Measurements from ENCODE around the gene HIVEP3. TPM values are rescaled to one million over a fixed set of nuclear protein-coding genes. Genes with fewer than 3 reads are reported as not detected.

The HIVEP3 gene
- total RNA-seq, 1 experiment from 2014 or later: 0.32 TPM

DNA sequence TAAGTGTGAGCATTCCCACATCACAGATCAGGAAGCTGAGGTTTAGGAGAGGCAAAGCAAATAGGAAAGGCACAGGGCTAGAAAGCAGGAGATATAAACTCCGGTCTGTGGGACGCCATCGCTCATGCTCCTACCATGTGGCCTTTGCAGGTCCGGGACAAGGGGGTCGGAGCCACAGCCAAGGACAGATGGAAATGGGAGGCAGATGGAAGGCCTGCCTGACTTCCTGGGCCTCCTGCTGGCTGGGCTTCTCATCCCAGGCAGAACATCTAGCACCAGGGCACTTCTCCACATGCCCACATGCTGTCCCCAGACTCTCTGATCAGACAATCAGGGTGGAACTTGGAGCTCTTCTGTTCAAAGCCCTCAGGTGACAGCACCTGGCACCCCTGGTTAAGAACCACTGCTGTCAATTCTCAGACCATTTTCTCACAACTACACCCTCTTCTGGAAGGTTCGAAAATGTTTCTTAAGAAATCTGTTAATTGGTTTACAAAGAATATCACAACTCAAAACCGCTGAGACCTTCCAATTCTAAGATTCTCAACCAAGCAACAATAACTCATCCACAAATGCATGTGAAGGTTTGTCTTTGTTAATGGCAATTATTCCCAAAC, 260.9 kb downstream of the HIVEP3 start:
- in situ Hi-C loops (cut with HindIII; ENCODE audit: low pct_unique_long_range_greater_than_20kb, low sequenced_read_pairs): no loop called here
- DNase-seq (ENCODE audit: low read depth, low spot score): no peak

DNA sequence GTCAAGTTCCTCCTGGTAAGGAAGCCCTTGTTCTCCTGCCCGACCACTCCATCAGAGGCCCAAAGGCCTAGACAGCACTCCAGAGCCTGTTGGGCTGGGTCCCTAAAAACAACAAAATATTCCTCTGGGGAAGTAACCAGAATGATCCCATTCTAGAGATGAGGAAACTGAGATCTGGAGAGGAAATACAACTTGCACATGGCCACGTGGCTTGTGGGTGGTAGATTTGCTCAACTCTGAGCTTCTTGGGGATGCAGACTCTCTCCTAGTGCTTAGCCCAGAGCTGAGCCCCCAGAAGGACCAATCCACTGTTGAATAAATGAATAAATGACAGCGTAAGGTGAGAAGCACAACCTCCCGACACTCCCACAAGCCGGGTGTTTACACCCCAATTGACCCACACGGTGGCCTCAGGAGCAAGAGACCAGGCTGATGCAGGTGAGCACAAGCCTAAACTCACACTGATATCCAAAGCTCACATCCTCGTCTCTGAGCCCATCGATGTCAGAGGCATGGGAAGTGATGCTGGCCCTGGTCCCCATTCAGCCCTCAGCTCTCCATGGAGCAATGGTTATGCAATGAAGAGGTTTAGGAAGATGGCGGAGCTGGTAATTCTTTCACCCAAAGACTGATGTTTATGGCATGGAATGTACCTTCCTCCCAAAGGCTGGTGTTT, 261.8 kb downstream of the HIVEP3 start:
- in situ Hi-C loops (cut with HindIII; ENCODE audit: low pct_unique_long_range_greater_than_20kb, low sequenced_read_pairs): no loop called here

DNA sequence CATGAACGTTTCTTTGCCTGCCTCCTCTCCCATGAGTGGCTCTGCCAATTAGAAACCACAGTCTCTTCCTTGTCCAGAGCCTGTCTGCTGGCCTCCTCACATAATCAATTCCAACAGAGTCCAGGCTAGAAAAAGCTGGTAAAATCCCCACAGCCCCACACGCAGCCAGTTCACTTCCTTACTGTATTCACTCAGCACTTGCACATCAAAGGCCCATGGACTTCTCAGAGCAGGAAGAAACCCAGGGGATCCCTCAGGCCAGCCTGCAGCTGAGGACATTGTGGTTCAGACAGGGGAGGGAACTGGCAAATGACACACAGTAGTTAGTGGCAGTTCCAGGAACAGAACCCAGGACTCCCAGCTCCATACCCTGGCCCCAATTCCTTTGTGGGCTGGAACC, 262.7 kb downstream of the HIVEP3 start:
- DNase-seq (ENCODE audit: low read depth, low spot score): no peak
- in situ Hi-C loops (cut with HindIII; ENCODE audit: low pct_unique_long_range_greater_than_20kb, low sequenced_read_pairs): no loop called here

More for the DNA sequence above, 261.8 kb downstream of the HIVEP3 start:
- no peak for DNase-seq (ENCODE audit: low read depth, low spot score)

DNA sequence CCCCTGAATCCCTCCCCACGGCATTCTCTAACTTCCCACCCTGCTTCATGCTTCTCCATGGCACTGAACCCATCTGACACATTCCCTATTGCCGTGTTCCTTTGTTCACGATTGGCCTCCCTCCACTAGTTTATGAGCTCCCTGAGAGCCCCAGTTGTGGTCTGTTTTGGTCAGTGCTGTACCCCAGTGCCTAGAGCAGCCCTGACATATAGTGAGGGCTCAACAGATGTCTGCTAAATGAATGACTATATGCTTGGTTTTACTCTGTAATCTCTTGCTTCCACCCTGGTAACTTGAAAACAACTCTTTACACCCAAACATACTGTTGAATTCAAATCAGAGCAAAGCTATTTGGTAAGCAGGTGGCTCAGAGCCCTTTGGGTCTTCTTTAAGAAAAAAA, 263.1 kb downstream of the HIVEP3 start:
- no peak for DNase-seq (ENCODE audit: low read depth, low spot score)
- in situ Hi-C loops (cut with HindIII; ENCODE audit: low pct_unique_long_range_greater_than_20kb, low sequenced_read_pairs): no loop called here

DNA sequence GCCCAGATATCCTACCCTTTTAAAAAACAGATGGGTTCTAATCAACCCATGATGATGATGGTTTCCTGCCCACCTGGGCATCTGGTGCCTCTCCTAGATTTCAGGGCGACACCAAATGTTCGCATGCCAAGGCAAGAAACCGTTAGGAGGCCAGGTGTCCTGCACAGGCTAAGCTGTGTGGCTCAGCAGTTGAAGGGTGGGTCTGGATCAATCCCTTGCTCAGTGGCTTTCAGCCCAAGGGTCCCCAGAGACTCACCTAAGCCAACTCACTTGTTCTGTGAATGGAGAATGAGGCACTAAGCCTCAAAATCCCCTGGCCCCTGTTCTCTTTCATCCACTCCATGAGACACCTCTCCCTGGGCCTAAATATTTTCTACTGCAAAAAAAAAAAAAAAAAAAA, 265.1 kb downstream of the HIVEP3 start:
- no peak for DNase-seq (ENCODE audit: low read depth, low spot score)
- in situ Hi-C loops (cut with HindIII; ENCODE audit: low pct_unique_long_range_greater_than_20kb, low sequenced_read_pairs): no loop called here

DNA sequence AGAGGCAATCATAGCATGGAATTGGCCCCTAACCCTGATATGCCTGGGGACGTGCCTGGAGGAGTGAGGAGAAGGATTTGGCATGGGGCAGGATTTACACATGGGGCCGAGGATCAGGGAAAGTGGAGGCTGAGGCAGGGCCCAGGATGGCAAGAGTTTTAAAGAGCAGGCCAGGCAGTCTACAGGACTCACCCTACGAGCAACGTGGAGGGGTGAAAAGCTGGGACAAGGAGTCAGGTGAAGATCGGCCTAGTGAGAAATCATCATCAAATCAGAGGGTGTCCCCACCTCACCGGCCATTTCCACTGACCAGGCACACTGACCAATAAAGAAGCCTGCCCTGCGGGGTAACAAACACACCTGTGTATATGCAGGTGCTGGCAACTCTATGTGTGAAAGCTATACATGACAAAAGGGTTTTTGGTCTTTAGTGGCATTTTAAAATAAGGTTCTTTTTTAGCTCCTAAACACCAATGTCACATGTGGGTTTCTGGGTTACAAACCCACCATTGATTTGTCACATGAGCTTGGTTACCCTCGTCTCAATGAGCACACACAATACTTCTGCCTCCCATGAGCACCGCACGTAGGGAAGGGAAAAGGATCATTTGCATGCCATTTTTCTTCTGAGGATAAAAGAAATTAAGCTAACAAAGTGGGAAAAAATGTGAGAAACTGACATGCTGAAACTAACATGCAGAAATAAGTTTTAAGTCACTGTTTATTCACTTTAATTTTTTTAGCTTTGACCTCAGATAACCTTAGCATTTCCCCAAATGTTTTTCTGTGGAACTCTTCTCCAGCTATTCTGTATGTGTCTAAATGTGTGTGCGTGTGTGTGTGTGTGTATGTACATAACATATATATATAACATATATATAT, 266.1 kb downstream of the HIVEP3 start:
- in situ Hi-C loops (cut with HindIII; ENCODE audit: low pct_unique_long_range_greater_than_20kb, low sequenced_read_pairs): no loop called here
- no peak for DNase-seq (ENCODE audit: low read depth, low spot score)

DNA sequence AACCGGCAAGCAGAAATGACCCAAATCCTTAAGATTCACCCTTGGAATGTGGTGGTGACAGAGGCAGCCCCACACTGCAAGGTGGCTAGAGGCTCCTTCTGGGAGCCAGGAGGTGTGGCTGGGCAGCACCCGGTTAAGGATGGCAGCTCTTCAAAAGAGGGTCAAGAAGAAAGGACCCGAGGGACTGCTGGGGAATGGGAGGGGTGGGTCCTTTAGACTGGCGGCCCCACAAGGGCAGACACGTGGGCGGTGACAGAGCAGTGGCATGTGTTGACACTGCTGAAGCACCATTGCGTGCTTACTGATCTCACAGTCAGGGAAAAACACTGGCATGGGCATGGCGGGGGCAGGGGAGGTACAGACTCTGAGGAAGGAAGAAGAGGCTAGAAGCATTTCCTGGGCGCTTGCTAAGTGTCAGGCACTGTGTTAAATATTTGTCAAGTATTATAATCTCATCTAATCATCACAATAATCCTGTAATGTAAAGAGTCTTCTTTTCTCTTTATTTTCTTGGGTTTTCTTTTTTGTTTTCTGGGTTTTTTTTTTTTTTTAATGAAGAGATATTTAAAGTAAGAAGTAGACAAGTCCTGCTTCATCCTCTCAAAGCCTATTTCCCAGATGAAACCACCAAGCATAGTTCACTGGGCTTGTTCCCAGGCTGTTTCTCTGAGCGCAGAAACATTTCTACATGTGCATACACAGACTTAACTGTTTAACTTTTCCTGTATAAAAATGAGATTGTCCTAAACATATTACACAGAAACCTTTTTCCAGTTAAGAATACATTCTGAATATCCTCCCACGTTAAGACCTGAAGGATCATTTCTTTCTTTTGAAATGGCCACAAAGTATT, 268.5 kb downstream of the HIVEP3 start:
- DNase-seq (ENCODE audit: low read depth, low spot score): no peak
- in situ Hi-C loops (cut with HindIII; ENCODE audit: low pct_unique_long_range_greater_than_20kb, low sequenced_read_pairs): no loop called here

DNA sequence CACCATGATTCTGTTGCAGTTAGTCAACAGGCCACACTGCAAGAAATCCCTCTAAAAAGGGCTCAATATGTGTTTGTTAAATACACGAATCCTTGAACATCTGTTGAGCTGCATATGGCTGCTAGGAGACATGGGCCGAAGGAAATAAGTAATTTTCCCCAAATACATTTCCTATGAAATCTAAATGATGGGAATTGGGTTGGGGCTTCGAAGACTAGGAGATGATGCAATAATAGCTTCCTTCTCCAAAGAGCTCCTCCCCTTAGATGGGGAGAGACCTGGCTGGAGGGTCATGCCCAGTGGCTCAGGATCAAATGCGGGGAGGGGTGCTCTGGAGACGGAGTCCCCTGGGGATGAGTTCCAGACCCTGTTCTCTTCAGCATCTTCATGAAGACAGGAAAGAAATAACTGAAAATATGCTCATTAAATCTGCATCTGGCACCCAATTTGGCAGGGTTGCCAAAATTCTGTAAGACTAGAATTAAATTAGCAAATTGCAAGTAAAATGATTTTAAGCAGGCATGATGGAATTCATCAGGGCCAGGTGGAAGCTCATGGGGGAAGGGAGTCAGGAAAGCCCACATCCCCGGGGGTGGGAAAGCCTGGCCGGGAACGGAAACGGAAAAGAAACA, 269.2 kb downstream of the HIVEP3 start:
- DNase-seq (ENCODE audit: low read depth, low spot score): no peak
- in situ Hi-C loops (cut with HindIII; ENCODE audit: low pct_unique_long_range_greater_than_20kb, low sequenced_read_pairs): no loop called here

DNA sequence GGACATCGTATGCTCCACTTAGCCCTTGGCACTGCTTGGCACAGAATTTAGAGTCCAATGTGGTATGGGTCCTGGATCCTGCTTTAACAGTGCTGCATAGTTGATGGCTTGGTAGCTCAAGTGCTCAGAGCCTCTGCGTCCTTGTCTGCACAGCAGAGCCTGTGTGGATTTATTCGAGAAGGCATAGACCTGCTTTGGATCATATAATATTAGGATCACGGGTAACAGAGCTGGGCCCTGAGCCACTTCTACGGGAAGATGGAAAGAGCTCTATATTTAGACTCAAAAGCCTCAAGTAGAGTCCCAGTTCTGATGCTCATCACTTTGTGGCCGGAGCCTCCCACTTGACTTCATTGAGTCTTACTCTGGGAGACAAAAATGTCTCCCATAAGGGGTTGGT, 269.9 kb downstream of the HIVEP3 start:
- in situ Hi-C loops (cut with HindIII; ENCODE audit: low pct_unique_long_range_greater_than_20kb, low sequenced_read_pairs): no loop called here
- DNase-seq (ENCODE audit: low read depth, low spot score): no peak

DNA sequence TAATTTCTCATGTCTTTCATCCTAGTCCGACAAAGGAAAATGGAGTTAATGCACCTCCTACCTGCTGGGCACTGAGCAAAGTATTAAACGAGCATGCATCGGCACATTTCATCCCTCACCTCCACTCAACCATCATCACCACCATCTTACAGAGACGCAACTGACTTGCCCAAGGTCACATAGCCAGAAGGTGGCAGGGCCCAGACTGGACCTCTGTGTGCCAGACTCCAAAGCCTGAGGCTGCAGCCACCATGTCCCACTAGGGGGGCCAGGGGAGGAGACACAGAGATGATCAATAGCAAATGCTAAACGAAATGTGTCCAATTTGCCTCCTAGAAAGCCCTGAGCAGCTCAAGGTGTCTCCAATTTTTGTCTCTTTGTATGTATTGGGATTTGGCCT, 270.5 kb downstream of the HIVEP3 start:
- no peak for DNase-seq (ENCODE audit: low read depth, low spot score)
- in situ Hi-C loops (cut with HindIII; ENCODE audit: low pct_unique_long_range_greater_than_20kb, low sequenced_read_pairs): no loop called here

DNA sequence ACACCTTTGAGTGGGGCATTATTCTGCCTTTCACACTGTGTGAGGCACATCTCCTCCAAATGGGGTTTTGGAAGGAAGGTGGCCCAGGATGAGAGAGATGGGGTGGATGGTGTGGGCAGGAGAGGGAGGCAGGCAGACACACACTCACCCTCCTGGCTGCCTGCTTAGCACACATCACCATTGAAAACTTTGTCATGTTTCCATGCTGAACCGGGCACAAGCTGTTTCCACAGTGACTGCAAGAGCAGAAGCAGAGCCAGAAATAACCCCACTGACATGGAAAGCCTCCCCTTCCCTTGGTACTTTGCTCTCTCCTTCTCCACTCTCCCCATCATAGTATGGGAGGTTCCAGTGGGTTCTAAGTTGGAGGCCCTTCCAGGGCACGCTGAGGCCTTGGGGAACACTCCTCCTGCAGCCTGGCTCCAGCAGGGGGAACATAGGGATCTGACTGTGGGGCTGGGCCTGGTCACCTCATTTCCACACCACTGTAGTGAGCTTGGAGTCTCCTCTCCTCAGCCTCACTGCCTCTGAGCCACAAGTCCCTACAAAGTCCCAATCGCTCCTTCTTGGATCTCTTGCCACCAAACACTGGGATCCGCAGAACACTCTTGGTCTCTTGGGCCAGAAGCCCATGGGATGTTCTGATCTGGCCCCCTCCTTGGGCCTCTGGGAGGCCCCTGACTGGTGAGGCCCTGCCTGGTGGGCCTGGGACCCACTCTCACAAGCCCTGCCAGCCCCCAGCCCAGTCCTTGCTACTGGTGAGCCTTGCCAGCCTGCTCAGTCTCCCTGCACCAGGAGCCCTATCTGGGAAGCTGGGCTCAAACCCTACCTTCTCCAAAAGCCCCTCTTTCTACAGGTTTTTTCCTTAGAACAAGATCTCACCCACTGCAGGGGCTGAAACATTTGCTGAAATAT, 271.2 kb downstream of the HIVEP3 start:
- in situ Hi-C loops (cut with HindIII; ENCODE audit: low pct_unique_long_range_greater_than_20kb, low sequenced_read_pairs): no loop called here

DNA sequence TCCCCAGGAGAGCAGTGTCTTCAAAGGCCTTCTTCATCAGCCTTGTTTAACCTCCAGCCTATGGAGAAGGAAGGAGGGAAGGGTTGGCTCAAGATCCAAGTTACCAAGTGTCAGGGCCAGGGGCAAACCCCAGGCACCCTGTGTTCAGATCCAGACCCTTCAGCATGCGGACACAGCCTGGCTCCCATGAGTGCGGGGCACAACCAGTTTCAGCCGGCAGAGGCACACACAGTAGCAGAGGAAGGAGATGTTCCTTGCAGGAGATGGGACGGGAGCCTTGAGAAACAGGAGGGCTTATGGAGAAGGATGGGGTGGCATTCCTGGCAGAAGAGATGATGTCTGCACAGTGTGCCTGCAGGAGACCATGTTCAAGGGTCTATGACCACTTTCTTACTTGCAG, 272.5 kb downstream of the HIVEP3 start:
- in situ Hi-C loops (cut with HindIII; ENCODE audit: low pct_unique_long_range_greater_than_20kb, low sequenced_read_pairs): no loop called here

More for the DNA sequence above, 271.2 kb downstream of the HIVEP3 start:
- DNase-seq (ENCODE audit: low read depth, low spot score): no peak

DNA sequence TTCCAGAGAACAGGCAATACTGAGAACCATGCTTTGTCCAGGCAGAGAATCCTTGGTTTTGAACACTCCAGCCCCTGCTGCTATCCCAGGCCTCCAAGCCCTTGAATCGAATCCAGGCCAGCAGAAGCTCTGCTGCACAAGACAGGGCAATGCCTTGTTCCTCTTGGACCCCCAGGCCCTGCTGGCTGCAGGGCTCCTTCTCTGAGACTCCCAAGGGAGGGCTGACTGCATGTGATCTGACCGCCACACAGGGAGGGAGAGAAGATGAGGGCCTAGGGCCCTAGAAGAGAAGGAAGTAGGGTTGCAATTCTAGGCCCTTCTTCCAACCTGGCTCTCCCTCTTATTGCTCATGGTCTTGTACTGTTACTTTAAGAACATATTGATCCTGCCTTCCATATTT, 273.7 kb downstream of the HIVEP3 start:
- in situ Hi-C loops (cut with HindIII; ENCODE audit: low pct_unique_long_range_greater_than_20kb, low sequenced_read_pairs): no loop called here
- peak; percentile 63 for DNase-seq (ENCODE audit: low read depth, low spot score)

More for the DNA sequence above, 272.5 kb downstream of the HIVEP3 start:
- DNase-seq (ENCODE audit: low read depth, low spot score): no peak

DNA sequence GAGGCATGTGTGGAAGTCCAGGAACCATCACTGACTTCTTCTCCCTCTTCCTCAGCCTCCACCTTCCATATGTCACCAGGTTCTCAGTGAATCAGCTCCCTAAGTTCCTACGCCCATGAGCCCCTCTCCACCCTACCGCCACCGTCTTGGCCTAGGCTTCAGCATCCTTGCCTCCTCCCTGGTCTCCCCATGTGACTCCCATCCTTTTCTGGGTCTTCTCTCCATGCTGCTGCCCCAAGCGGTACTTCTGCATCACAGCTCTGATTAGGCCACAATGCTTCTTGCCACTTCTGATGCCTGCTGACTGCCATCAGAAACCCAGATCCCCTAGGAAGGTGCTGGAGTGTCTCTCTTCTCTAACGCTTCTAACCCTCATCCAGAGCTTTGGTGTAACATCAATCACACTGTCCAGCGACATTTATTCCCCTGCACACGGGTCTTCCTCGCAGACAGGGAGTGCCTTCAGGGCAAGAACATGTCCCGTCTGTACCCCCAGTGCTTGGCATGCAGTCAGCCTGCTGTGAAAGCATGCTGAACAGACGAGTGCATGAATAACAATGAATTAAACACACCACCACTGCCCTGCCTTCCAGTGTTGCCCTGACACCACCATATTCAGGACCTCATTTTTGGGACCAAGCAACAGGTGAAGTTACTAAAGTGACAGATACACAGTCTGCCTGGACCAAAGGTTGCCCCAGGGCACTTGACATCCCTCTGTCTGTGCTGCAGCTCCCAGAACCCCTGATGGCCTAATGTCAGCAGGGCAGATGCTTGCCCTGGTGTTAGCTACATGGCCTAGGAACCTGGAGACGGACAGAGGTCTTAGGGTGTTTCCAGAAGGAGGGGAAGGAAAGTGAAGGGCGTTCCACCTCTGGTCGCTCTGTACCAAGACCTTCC, 275.6 kb downstream of the HIVEP3 start:
- in situ Hi-C loops (cut with HindIII; ENCODE audit: low pct_unique_long_range_greater_than_20kb, low sequenced_read_pairs): no loop called here
- no peak for DNase-seq (ENCODE audit: low read depth, low spot score)

DNA sequence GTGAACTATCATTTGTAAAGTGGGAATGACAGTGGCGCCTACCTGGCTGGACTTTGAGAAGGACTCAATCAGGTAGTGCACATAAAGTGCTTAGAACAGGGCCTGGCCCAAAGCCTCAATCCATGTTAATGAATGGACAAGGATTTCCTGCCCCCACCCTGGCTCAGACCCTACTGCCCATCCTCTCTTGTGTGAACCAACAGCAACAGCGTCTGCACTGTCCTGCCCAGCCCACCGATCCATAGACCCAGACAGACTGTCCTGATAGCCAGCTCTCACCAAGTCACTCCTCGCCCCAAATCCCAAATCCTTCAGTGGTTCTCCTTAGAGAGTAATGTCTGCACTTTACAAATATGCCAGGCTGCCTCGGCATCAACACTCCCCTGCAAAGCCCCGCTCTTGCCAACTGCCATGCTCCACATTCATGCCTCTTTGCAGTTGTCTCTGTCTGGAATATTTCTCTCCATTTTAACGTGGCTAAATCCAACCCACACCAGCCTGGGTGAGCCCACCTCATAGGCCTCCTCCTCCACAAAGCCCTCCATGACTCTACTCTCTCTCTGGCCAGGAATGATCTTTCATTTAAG, 276.7 kb downstream of the HIVEP3 start:
- no peak for DNase-seq (ENCODE audit: low read depth, low spot score)
- in situ Hi-C loops (cut with HindIII; ENCODE audit: low pct_unique_long_range_greater_than_20kb, low sequenced_read_pairs): no loop called here
